ENCODE data around the gene C2orf72. TPM values are rescaled to one million over a fixed set of nuclear protein-coding genes. Genes with fewer than 3 reads are reported as not detected.

Gene C2orf72
- total and polyA plus RNA-seq, 2 donors (not counting 1 experiment from before 2014, with no cell fraction given) = not detected

GRCh38 chr2:231053846-231054245 lies 16.5 kb downstream of the C2orf72 start:
- Histone ChIP-seq H3K9ac (ENCODE audit: low read length) (no peak overlapping the region), H2AFZ (ENCODE audit: insufficient read depth, low read depth, low read length, poor library complexity, severe bottlenecking) (no peak overlapping the region), H3K4me3 (ENCODE audit: control extremely low read depth in 1 of 5, extremely low read depth in 1 of 5, insufficient read depth in 1 of 5, low read depth in 2 of 5, low read length in 4 of 5) (no peak overlapping the region), H3K36me3 (replicated peaks in 1 of 2; ENCODE audit: control extremely low read depth in 1 of 2, control insufficient read depth in 1 of 2, extremely low read depth in 1 of 2, insufficient read depth in 2 of 2, low read length in 1 of 2) (no peaks in the 10 kb centered on the region), H3K27ac (ENCODE audit: low read length in 2 of 2) (no peak overlapping the region), H3K9me3 (ENCODE audit: control extremely low read depth in 1 of 3, control insufficient read depth in 2 of 3, insufficient read depth in 1 of 3, low read length in 2 of 3) (no peaks in the 10 kb centered on the region), H3K79me2 (ENCODE audit: control insufficient read depth, insufficient read depth, low read length) (peaks cover 21% of the 10 kb centered on the region), H3K4me2 (replicated peaks; ENCODE audit: low read depth, low read length, poor library complexity, severe bottlenecking) (no peak overlapping the region), H4K20me1 (ENCODE audit: control insufficient read depth, insufficient read depth, low read length, poor library complexity, severe bottlenecking) (peaks cover 19% of the 10 kb centered on the region), H3K27me3 (replicated peaks in 1 of 4; ENCODE audit: control extremely low read depth in 1 of 4, control insufficient read depth in 3 of 4, insufficient read depth in 4 of 4, low read length in 3 of 4) (peaks cover 0 to 19% (median 0%) of the 10 kb centered on the region in 4 experiments), H3K4me1 (ENCODE audit: control insufficient read depth in 2 of 2, insufficient read depth in 2 of 2, low read length in 2 of 2) (peaks cover 20 to 27% of the 10 kb centered on the region in 2 donors)
- H3K4me3 Mint-ChIP-seq = peak overlapping the region; percentile 11
- ChIA-PET POLR2A (no interaction called here), CTCF (interaction anchor here (1.2 to 1.8 kb wide), 6 partner anchors 9 to 230 kb away, joined by 3 to 17 read pairs (median 8); no protein-coding TSS in a partner anchor)
- no peak for TF ChIP-seq CTCF (IDR thresholded peaks at IDR 0.05)
- no peak for TF ChIP-seq EZH2 (IDR thresholded peaks at IDR 0.05; ENCODE audit: borderline replicate concordance, insufficient read depth, low read depth, low read length, poor library complexity, severe bottlenecking)
- H3K9me3 Mint-ChIP-seq (ENCODE audit: insufficient read depth) = no peaks in the 10 kb centered on the region
- H3K27ac Mint-ChIP-seq = peak overlapping the region; percentile 23
- peaks cover 23% of the 10 kb centered on the region for H3K27me3 Mint-ChIP-seq
- intact Hi-C loops (cut with micrococcal nuclease) = loop anchor here (1.0 to 10.0 kb wide), 3 partner anchors 17 to 1501 kb away; partner anchors contain the start of genes C2orf72, EIF4E2 and TIGD1
- ATAC-seq (ENCODE audit: low read depth) (no peak), DNase-seq (no peak)
- H3K4me1 Mint-ChIP-seq = peaks cover 28% of the 10 kb centered on the region
- WGBS (ENCODE audit: insufficient coverage) = 70% methylated on average over 6 of the region's 6 CpGs

All from B cell (primary cell).